Naive thymus-derived CD4-positive, alpha-beta T cell (primary cell): ENCODE results near the gene ZBTB32. TPM values are rescaled to one million over a fixed set of nuclear protein-coding genes. Genes with fewer than 3 reads are reported as not detected.

Experiments
- ATAC-seq: fragments of 150-1000 bp; cut with Tn5 transposase; 2 replicates; pipeline ENCODE4 v1.10.0; 2021; ENCODE audit warnings: mild to moderate bottlenecking, moderate library complexity
- CTCF ChIA-PET: fragments of 350-600 bp; sonication (Branson Sonifier 250); formaldehyde crosslinking; loops from one replicate; lab custom pipeline; 2021; ENCODE audit warnings: antibody characterized with exemption; lab: Charles Lee
- POLR2A ChIA-PET: fragments of 350-600 bp; sonication (Branson Sonifier 250); formaldehyde crosslinking; loops from one replicate; lab custom pipeline; 2021; ENCODE audit warnings: antibody characterized with exemption, inconsistent platforms; lab: Charles Lee
- DNase-seq, 9 donors: peaks; one replicate each; pipeline versions ENCODE4 v3.0.0 to v3.0.0-alpha.2; 2020 to 2022; ENCODE audit warnings: mixed read lengths in 1 of 9
- H3K27ac ChIP-seq: one replicate; pipeline ENCODE4 v1.7.0; 2013; ENCODE audit warnings: mild to moderate bottlenecking, low read depth, low read length, moderate library complexity
- H3K27me3 ChIP-seq, 2 donors: one replicate each; pipeline ENCODE4 v1.7.0; 2013; ENCODE audit warnings: low read length in 2 of 2, mild to moderate bottlenecking in 2 of 2, moderate library complexity in 2 of 2; ENCODE audit not compliant: control insufficient read depth in 2 of 2, insufficient read depth in 2 of 2
- H3K36me3 ChIP-seq, 3 experiments: 1 replicate in 2 of 3; 2 replicates in 1 of 3; pipeline ENCODE4 v1.7.0; 2013; ENCODE audit warnings: low read length in 3 of 3, mild to moderate bottlenecking in 3 of 3, moderate library complexity in 1 of 3; ENCODE audit not compliant: insufficient read depth in 3 of 3, control insufficient read depth in 2 of 3
- H3K4me1 ChIP-seq, 2 donors: one replicate each; pipeline ENCODE4 v1.7.0; 2013; ENCODE audit warnings: low read length in 2 of 2, mild to moderate bottlenecking in 2 of 2, moderate library complexity in 1 of 2; ENCODE audit not compliant: control insufficient read depth in 2 of 2, insufficient read depth in 2 of 2
- H3K4me3 ChIP-seq: 2 replicates; pipeline ENCODE4 v1.7.0; 2013; ENCODE audit warnings: mild to moderate bottlenecking, low read length
- H3K9me3 ChIP-seq, 3 experiments: 1 replicate in 2 of 3; 2 replicates in 1 of 3; pipeline ENCODE4 v1.7.0; 2013; ENCODE audit warnings: low read length in 3 of 3; ENCODE audit not compliant: control insufficient read depth in 2 of 3
- H3K27ac Mint-ChIP-seq, 9 donors: one replicate each; pipeline ENCODE4 v1.8.0; 2020 to 2022; ENCODE audit warnings: mixed read lengths in 9 of 9, mild to moderate bottlenecking in 8 of 9, moderate library complexity in 5 of 9, inconsistent platforms in 2 of 9
- H3K27me3 Mint-ChIP-seq, 5 donors: one replicate each; pipeline ENCODE4 v1.8.0; 2021 to 2022; ENCODE audit warnings: mixed read lengths in 5 of 5, mild to moderate bottlenecking in 1 of 5
- H3K36me3 Mint-ChIP-seq, 5 donors: one replicate each; pipeline ENCODE4 v1.8.0; 2020 to 2022; ENCODE audit warnings: mixed read lengths in 5 of 5, mild to moderate bottlenecking in 3 of 5, inconsistent platforms in 1 of 5
- H3K4me1 Mint-ChIP-seq, 7 donors: one replicate each; pipeline ENCODE4 v1.8.0; 2020 to 2022; ENCODE audit warnings: mixed read lengths in 7 of 7, mild to moderate bottlenecking in 3 of 7, inconsistent platforms in 1 of 7
- H3K4me3 Mint-ChIP-seq, 10 donors: one replicate each; pipeline ENCODE4 v1.8.0; 2020 to 2022; ENCODE audit warnings: mild to moderate bottlenecking in 10 of 10, mixed read lengths in 10 of 10, moderate library complexity in 6 of 10, inconsistent platforms in 2 of 10
- H3K9me3 Mint-ChIP-seq, 11 donors: one replicate each; pipeline ENCODE4 v1.8.0; 2020 to 2022; ENCODE audit warnings: mixed read lengths in 11 of 11, mild to moderate bottlenecking in 4 of 11, inconsistent platforms in 1 of 11, moderate library complexity in 1 of 11
- intact Hi-C, 2 donors: fragments of 100-400 bp; cut with micrococcal nuclease; formaldehyde crosslinking; loops; one replicate each; pipeline ENCODE4 v1.15.1; 2023
- polyA plus RNA-seq, 2 donors: library from polyadenylated mRNA; unstranded; fragments of 300-500 nt; fragmentation: Illumina TruSeq; gene quantifications; one replicate each; pipeline ENCODE4 v1.2.3, GENCODE V29; 2021
- total RNA-seq, 6 experiments: library from RNA in 5 of 6; stranded (reverse) in 5 of 6; gene quantifications; 1 replicate in 5 of 6; 2 replicates in 1 of 6; pipeline ENCODE4 v1.2.3 and lab custom pipeline; 2021 to 2026

ZBTB32 gene
- total and polyA plus RNA-seq, 7 experiments from 2014 or later = 0.35 to 41.6 (median 1.0) TPM; not detected in 3

GRCh38 chr19:35713506-35713850, 9.1 kb downstream of the ZBTB32 start:
- H3K9me3 ChIP-seq = no peaks in the 10 kb centered on the region
- peak overlapping the region in 9 of 10 donors; percentile 9 to 97 (median 60) for H3K4me3 Mint-ChIP-seq
- ChIA-PET CTCF (interaction anchor here (0.6 to 3.2 kb wide), 3 partner anchors 11 to 19 kb away, joined by 4 to 11 read pairs (median 4); no protein-coding TSS in a partner anchor), POLR2A (interaction anchor here (0.7 to 3.9 kb wide), 4 partner anchors 11 to 27 kb away, joined by 3 to 20 read pairs (median 6); no protein-coding TSS in a partner anchor)
- H3K27me3 Mint-ChIP-seq = no peaks in the 10 kb centered on the region
- peaks cover 27 to 55% of the 10 kb centered on the region in 2 donors for H3K4me1 ChIP-seq
- peak overlapping the region; percentile 56 for H3K27ac ChIP-seq
- H3K36me3 ChIP-seq = no peaks in the 10 kb centered on the region
- no peak for ATAC-seq
- DNase-seq = peak in 4 of 9 donors; percentile 14 to 59 (median 24)
- H3K36me3 Mint-ChIP-seq = peaks cover 0 to 10% (median 0%) of the 10 kb centered on the region in 5 donors
- peak overlapping the region; percentile 23 for H3K4me3 ChIP-seq
- intact Hi-C loops = no loop called here
- peaks cover 40 to 67% (median 51%) of the 10 kb centered on the region in 7 donors for H3K4me1 Mint-ChIP-seq
- H3K9me3 Mint-ChIP-seq = no peaks in the 10 kb centered on the region
- no peaks in the 10 kb centered on the region for H3K27me3 ChIP-seq
- H3K27ac Mint-ChIP-seq = peak overlapping the region in 8 of 9 donors; percentile 26 to 97 (median 74)

GRCh38 chr19:35713904-35714495, 9.6 kb downstream of the ZBTB32 start:
- Histone ChIP-seq H3K4me1 (peaks cover 32 to 60% of the 10 kb centered on the region in 2 donors), H3K36me3 (no peaks in the 10 kb centered on the region), H3K9me3 (no peaks in the 10 kb centered on the region), H3K27me3 (no peaks in the 10 kb centered on the region), H3K27ac (peak overlapping the region; percentile 56), H3K4me3 (peak overlapping the region; percentile 23)
- H3K27ac Mint-ChIP-seq = peak overlapping the region; percentile 26 to 97 (median 73)
- H3K36me3 Mint-ChIP-seq = peaks cover 0 to 10% (median 0%) of the 10 kb centered on the region in 5 donors
- H3K4me1 Mint-ChIP-seq = peaks cover 40 to 67% (median 54%) of the 10 kb centered on the region in 7 donors
- no peaks in the 10 kb centered on the region for H3K27me3 Mint-ChIP-seq
- ATAC-seq (no peak), DNase-seq (no peak)
- POLR2A ChIA-PET = interaction anchor here (1.4 to 3.9 kb wide), 3 partner anchors 12 to 218 kb away, joined by 3 to 20 read pairs (median 8); no protein-coding TSS in a partner anchor
- intact Hi-C loops = no loop called here
- no peaks in the 10 kb centered on the region for H3K9me3 Mint-ChIP-seq
- peak overlapping the region; percentile 32 to 97 (median 55) for H3K4me3 Mint-ChIP-seq
- CTCF ChIA-PET = interaction anchor here (0.6 to 3.2 kb wide), 6 partner anchors 12 to 217 kb away, joined by 3 to 11 read pairs (median 4); no protein-coding TSS in a partner anchor

- H3K27ac Mint-ChIP-seq = peak overlapping the region in 6 of 9 donors; percentile 57 to 97 (median 78)
- H3K27ac ChIP-seq = no peak overlapping the region
- H3K9me3 ChIP-seq = no peaks in the 10 kb centered on the region
- intact Hi-C loops = loop anchor here (5.0 kb wide), 2 partner anchors 87 to 298 kb away; partner anchors contain the start of genes ALKBH6 (in 1 of the 2) and RBM42 (in 1 of the 2)
- H3K4me1 Mint-ChIP-seq = peaks cover 40 to 70% (median 61%) of the 10 kb centered on the region in 7 donors
- H3K27me3 ChIP-seq = no peaks in the 10 kb centered on the region
- DNase-seq = no peak
- no peak overlapping the region for H3K4me3 ChIP-seq
- H3K27me3 Mint-ChIP-seq = no peaks in the 10 kb centered on the region
- no peak for ATAC-seq
- H3K36me3 ChIP-seq = peaks cover 0 to 3% (median 0%) of the 10 kb centered on the region in 3 experiments
- H3K4me1 ChIP-seq = peaks cover 37 to 67% of the 10 kb centered on the region in 2 donors
- H3K4me3 Mint-ChIP-seq = peak overlapping the region; percentile 16 to 97 (median 56)
- H3K9me3 Mint-ChIP-seq = no peaks in the 10 kb centered on the region
- peaks cover 0 to 13% (median 0%) of the 10 kb centered on the region in 5 donors for H3K36me3 Mint-ChIP-seq
- CTCF ChIA-PET = interaction anchor here (0.9 to 3.2 kb wide), 5 partner anchors 13 to 216 kb away, joined by 3 to 11 read pairs (median 3); no protein-coding TSS in a partner anchor
- POLR2A ChIA-PET = interaction anchor here (1.4 to 3.9 kb wide), 2 partner anchors 13 to 217 kb away, joined by 3 to 20 read pairs; no protein-coding TSS in a partner anchor
These were observed 10.4 kb downstream of the ZBTB32 start for GRCh38 chr19:35714601-35715354.

GRCh38 chr19:35715355-35715809, 11.0 kb downstream of the ZBTB32 start:
- Mint-ChIP-seq H3K4me1 (peaks cover 40 to 69% (median 64%) of the 10 kb centered on the region in 7 donors), H3K27ac (peak overlapping the region in 3 of 9 donors; percentile 92 to 98 (median 97)), H3K9me3 (no peaks in the 10 kb centered on the region), H3K4me3 (peak overlapping the region in 8 of 10 donors; percentile 5 to 99 (median 94)), H3K27me3 (no peaks in the 10 kb centered on the region), H3K36me3 (peaks cover 0 to 15% (median 3%) of the 10 kb centered on the region in 5 donors)
- no peak overlapping the region for H3K27ac ChIP-seq
- ChIA-PET CTCF (interaction anchor here (0.9 to 3.2 kb wide), 5 partner anchors 13 to 216 kb away, joined by 3 to 11 read pairs (median 3); no protein-coding TSS in a partner anchor), POLR2A (interaction anchor here (1.0 to 1.4 kb wide), 5 partner anchors 9 to 216 kb away, joined by 3 to 6 read pairs (median 3); partner anchors contain the start of gene IGFLR1)
- intact Hi-C loops = loop anchor here (5.0 kb wide), 2 partner anchors 88 to 297 kb away; partner anchors contain the start of genes ALKBH6 (in 1 of the 2) and RBM42 (in 1 of the 2)
- no peak overlapping the region for H3K4me3 ChIP-seq
- no peak for DNase-seq
- no peaks in the 10 kb centered on the region for H3K9me3 ChIP-seq
- no peaks in the 10 kb centered on the region for H3K27me3 ChIP-seq
- H3K36me3 ChIP-seq = peaks cover 0 to 9% (median 0%) of the 10 kb centered on the region in 3 experiments
- no peak for ATAC-seq
- H3K4me1 ChIP-seq = peaks cover 37 to 66% of the 10 kb centered on the region in 2 donors

GRCh38 chr19:35715981-35716800, 11.8 kb downstream of the ZBTB32 start:
- peaks cover 0 to 14% (median 0%) of the 10 kb centered on the region in 3 experiments for H3K36me3 ChIP-seq
- Mint-ChIP-seq H3K4me3 (peak overlapping the region; percentile 88 to 99 (median 96)), H3K4me1 (peaks cover 40 to 66% (median 60%) of the 10 kb centered on the region in 7 donors), H3K27me3 (no peaks in the 10 kb centered on the region), H3K36me3 (peaks cover 0 to 15% (median 3%) of the 10 kb centered on the region in 5 donors), H3K9me3 (no peaks in the 10 kb centered on the region), H3K27ac (peak overlapping the region; percentile 22 to 98 (median 92))
- no peaks in the 10 kb centered on the region for H3K9me3 ChIP-seq
- POLR2A ChIA-PET = interaction anchor here (1.0 to 1.1 kb wide), 4 partner anchors 9 to 26 kb away, joined by 3 to 6 read pairs (median 4); partner anchors contain the start of gene IGFLR1
- peak overlapping the region; percentile 80 for H3K27ac ChIP-seq
- CTCF ChIA-PET = interaction anchor here (0.6 to 3.2 kb wide), 3 partner anchors 14 to 446 kb away, joined by 3 to 11 read pairs (median 5); no protein-coding TSS in a partner anchor
- H3K27me3 ChIP-seq = no peaks in the 10 kb centered on the region
- no peak for ATAC-seq
- DNase-seq = peak in 2 of 9 donors; percentile 19 to 29
- H3K4me1 ChIP-seq = peaks cover 37 to 58% of the 10 kb centered on the region in 2 donors
- intact Hi-C loops = loop anchor here (2.0 to 5.0 kb wide), 4 partner anchors 89 to 363 kb away; partner anchors contain the start of genes ALKBH6 (in 1 of the 2) and RBM42 (in 1 of the 2)
- H3K4me3 ChIP-seq = peak overlapping the region; percentile 84
